Brain microvascular endothelial cell (primary cell): ENCODE measurements around the gene CRYAA.
"Not testable (repeated sequence)": the region's sequence is repeated elsewhere in the genome, so short reads cannot be mapped to it uniquely, and the experiment has no call there.

Experiments used
- DNase-seq: peaks from one replicate; pipeline ENCODE4 v3.0.0-alpha.2; 2020
- H3K27ac ChIP-seq: fragments of 250-450 bp; sonication (Bioruptor Pico); 2 replicates; pipeline ENCODE4 v1.5.1; 2020; ENCODE audit warnings: mild to moderate bottlenecking, moderate library complexity
- H3K27me3 ChIP-seq: fragments of 250-450 bp; sonication (Bioruptor Pico); replicated peaks from 2 replicates; pipeline ENCODE4 v1.5.1; 2020; ENCODE audit warnings: mild to moderate bottlenecking
- H3K36me3 ChIP-seq: fragments of 250-450 bp; sonication (Bioruptor Pico); replicated peaks from 2 replicates; pipeline ENCODE4 v1.5.1; 2020; ENCODE audit warnings: mild to moderate bottlenecking
- H3K4me3 ChIP-seq: 2 replicates; pipeline ENCODE4 v1.5.1; 2011; ENCODE audit warnings: low read depth, mild to moderate bottlenecking, control low read depth, low read length, moderate library complexity
- in situ Hi-C: cut with HindIII; loops from 2 replicates; pipeline ENCODE4 v1.10.0; 2017; ENCODE audit warnings: low sequenced_read_pairs, low pct_ligation_motif_present

CRYAA gene

GRCh38 chr21:43168708-43169107, at the start of gene CRYAA:
Gene CRYAA, plus strand, starts transcription at chr21:43169008. Its CDS starts 92 bp downstream, at chr21:43169100.
- H3K36me3 ChIP-seq, H3K4me3 ChIP-seq, H3K27ac ChIP-seq, H3K27me3 ChIP-seq, in situ Hi-C loops, DNase-seq: not testable (repeated sequence)

- DNase-seq, H3K4me3 ChIP-seq, H3K27ac ChIP-seq, in situ Hi-C loops, H3K36me3 ChIP-seq, H3K27me3 ChIP-seq: not testable (repeated sequence)
Measured at GRCh38 chr21:43130094-43130493, 38.7 kb upstream of the CRYAA start.

GRCh38 chr21:43134520-43134919, 34.3 kb upstream of the CRYAA start:
- in situ Hi-C loops, H3K27me3 ChIP-seq, DNase-seq, H3K27ac ChIP-seq, H3K36me3 ChIP-seq, H3K4me3 ChIP-seq: not testable (repeated sequence)

- H3K27me3 ChIP-seq, DNase-seq, H3K4me3 ChIP-seq, H3K36me3 ChIP-seq, in situ Hi-C loops, H3K27ac ChIP-seq: not testable (repeated sequence)
Measured at GRCh38 chr21:43138944-43139343, 29.9 kb upstream of the CRYAA start.

- H3K27me3 ChIP-seq, DNase-seq, H3K4me3 ChIP-seq, in situ Hi-C loops, H3K27ac ChIP-seq, H3K36me3 ChIP-seq: not testable (repeated sequence)
Measured at GRCh38 chr21:43141407-43141806, 27.4 kb upstream of the CRYAA start.

GRCh38 chr21:43146637-43147036, 22.2 kb upstream of the CRYAA start:
- DNase-seq, H3K27ac ChIP-seq, H3K36me3 ChIP-seq, in situ Hi-C loops, H3K4me3 ChIP-seq, H3K27me3 ChIP-seq: not testable (repeated sequence)

- in situ Hi-C loops, H3K27ac ChIP-seq, H3K36me3 ChIP-seq, H3K4me3 ChIP-seq, H3K27me3 ChIP-seq, DNase-seq: not testable (repeated sequence)
Measured at GRCh38 chr21:43147999-43148398, 20.8 kb upstream of the CRYAA start.

GRCh38 chr21:43149344-43149743, 19.5 kb upstream of the CRYAA start:
- H3K27ac ChIP-seq, DNase-seq, H3K27me3 ChIP-seq, H3K36me3 ChIP-seq, in situ Hi-C loops, H3K4me3 ChIP-seq: not testable (repeated sequence)

- H3K27ac ChIP-seq, DNase-seq, in situ Hi-C loops, H3K36me3 ChIP-seq, H3K4me3 ChIP-seq, H3K27me3 ChIP-seq: not testable (repeated sequence)
Measured at GRCh38 chr21:43153601-43154000, 15.2 kb upstream of the CRYAA start.

GRCh38 chr21:43159279-43160175, 9.3 kb upstream of the CRYAA start:
- in situ Hi-C loops, H3K4me3 ChIP-seq, H3K36me3 ChIP-seq, H3K27ac ChIP-seq, DNase-seq, H3K27me3 ChIP-seq: not testable (repeated sequence)

- H3K27ac ChIP-seq, in situ Hi-C loops, DNase-seq, H3K4me3 ChIP-seq, H3K36me3 ChIP-seq, H3K27me3 ChIP-seq: not testable (repeated sequence)
Measured at GRCh38 chr21:43161826-43162707, 6.7 kb upstream of the CRYAA start.

GRCh38 chr21:43162708-43163205, 6.1 kb upstream of the CRYAA start:
- H3K36me3 ChIP-seq, in situ Hi-C loops, H3K27ac ChIP-seq, H3K27me3 ChIP-seq, DNase-seq, H3K4me3 ChIP-seq: not testable (repeated sequence)

GRCh38 chr21:43164823-43165222, 4.0 kb upstream of the CRYAA start:
- H3K27me3 ChIP-seq, in situ Hi-C loops, H3K36me3 ChIP-seq, H3K4me3 ChIP-seq, DNase-seq, H3K27ac ChIP-seq: not testable (repeated sequence)

GRCh38 chr21:43165734-43166133, 3.1 kb upstream of the CRYAA start:
- in situ Hi-C loops, DNase-seq, H3K27me3 ChIP-seq: not testable (repeated sequence)

More at GRCh38 chr21:43165734-43166133, 3.1 kb upstream of the CRYAA start:
- not testable (repeated sequence) for H3K36me3 ChIP-seq, H3K4me3 ChIP-seq, H3K27ac ChIP-seq
